Astrocyte (in vitro differentiated cells and primary cell): ENCODE results near the gene WNT5B. TPM values are rescaled to one million over a fixed set of nuclear protein-coding genes. Genes with fewer than 3 reads are reported as not detected.

Experiments
- DNase-seq: peaks from one replicate; pipeline ENCODE4 v3.0.0-alpha.2; 2010; ENCODE audit warnings: low read depth
- FAIRE-seq: peaks from 2 replicates; lab custom pipeline; 2011; peaks lifted over from hg19 to GRCh38; lab: Jason Lieb, UNC
- H2AFZ ChIP-seq: 2 replicates; pipeline ENCODE4 v1.6.0; 2012; ENCODE audit warnings: low read depth, low read length, inconsistent platforms
- H3K27ac ChIP-seq: 2 replicates; pipeline ENCODE4 v1.5.1; 2011; ENCODE audit warnings: low read depth, low read length, inconsistent platforms
- H3K27me3 ChIP-seq: 2 replicates; pipeline ENCODE4 v1.6.0; 2011; ENCODE audit warnings: low read length, inconsistent platforms; ENCODE audit not compliant: insufficient read depth
- H3K36me3 ChIP-seq: 2 replicates; pipeline ENCODE4 v1.5.1; 2011; ENCODE audit warnings: low read length, inconsistent platforms; ENCODE audit not compliant: insufficient read depth
- H3K4me1 ChIP-seq: 2 replicates; pipeline ENCODE4 v1.5.1; 2011; ENCODE audit warnings: low read length, inconsistent platforms; ENCODE audit not compliant: insufficient read depth
- H3K4me2 ChIP-seq: 2 replicates; pipeline ENCODE4 v1.6.0; 2012; ENCODE audit warnings: low read length, inconsistent platforms
- H3K4me3 ChIP-seq: 2 replicates; pipeline ENCODE4 v1.5.1; 2011; ENCODE audit warnings: low read depth, mild to moderate bottlenecking, low read length, inconsistent platforms; ENCODE audit not compliant: insufficient read depth
- H3K79me2 ChIP-seq: 2 replicates; pipeline ENCODE4 v1.6.0; 2012; ENCODE audit warnings: mild to moderate bottlenecking, low read length, inconsistent platforms; ENCODE audit not compliant: insufficient read depth
- H3K9ac ChIP-seq: 2 replicates; pipeline ENCODE4 v1.6.0; 2012; ENCODE audit warnings: mild to moderate bottlenecking, low read length, inconsistent platforms
- H3K9me3 ChIP-seq: 2 replicates; pipeline ENCODE4 v1.5.1; 2012; ENCODE audit warnings: low read depth, mild to moderate bottlenecking, low read length, inconsistent platforms; ENCODE audit not compliant: insufficient read depth
- H4K20me1 ChIP-seq: 2 replicates; pipeline ENCODE4 v1.6.0; 2012; ENCODE audit warnings: low read length, inconsistent platforms; ENCODE audit not compliant: insufficient read depth
- H3K27ac Mint-ChIP-seq: one replicate; pipeline ENCODE4 v1.8.0; 2021; ENCODE audit warnings: mild to moderate bottlenecking, mixed read lengths; ENCODE audit not compliant: unreplicated experiment
- H3K27me3 Mint-ChIP-seq: one replicate; pipeline ENCODE4 v1.8.0; 2021; ENCODE audit warnings: low read depth, mixed read lengths; ENCODE audit not compliant: unreplicated experiment
- H3K36me3 Mint-ChIP-seq: one replicate; pipeline ENCODE4 v1.8.0; 2021; ENCODE audit warnings: low read depth, mixed read lengths; ENCODE audit not compliant: unreplicated experiment
- H3K4me1 Mint-ChIP-seq: one replicate; pipeline ENCODE4 v1.8.0; 2021; ENCODE audit warnings: low read depth, mixed read lengths; ENCODE audit not compliant: unreplicated experiment
- H3K4me3 Mint-ChIP-seq: one replicate; pipeline ENCODE4 v1.8.0; 2021; ENCODE audit warnings: mild to moderate bottlenecking, moderate library complexity, mixed read lengths; ENCODE audit not compliant: unreplicated experiment
- H3K9me3 Mint-ChIP-seq: one replicate; pipeline ENCODE4 v1.8.0; 2021; ENCODE audit warnings: mild to moderate bottlenecking, mixed read lengths; ENCODE audit not compliant: unreplicated experiment
- CTCF ChIP-seq: IDR thresholded peaks from 2 replicates; pipeline ENCODE4 v1.5.1; 2011; ENCODE audit warnings: low read depth, mild to moderate bottlenecking, inconsistent platforms, low read length, moderate library complexity; ENCODE audit not compliant: insufficient read depth
- EZH2 ChIP-seq: IDR thresholded peaks from 2 replicates; pipeline ENCODE4 v1.6.1; 2012; ENCODE audit warnings: mild to moderate bottlenecking, low read length, inconsistent platforms; ENCODE audit not compliant: insufficient read depth
- total RNA-seq: library from RNA; stranded (reverse); gene quantifications from 2 replicates; pipeline ENCODE4 v1.2.1, GENCODE V29; 2021

Gene WNT5B
- total RNA-seq, 1 donor from 2014 or later: 110 TPM

GRCh38 chr12:1590221-1590979 is 38.6 kb upstream of the WNT5B start:
- Mint-ChIP-seq H3K4me1 (peaks cover 40% of the 10 kb centered on the region), H3K27me3 (no peaks in the 10 kb centered on the region), H3K36me3 (peaks cover 2% of the 10 kb centered on the region), H3K27ac (peak overlapping the region; percentile 78), H3K4me3 (peak overlapping the region; percentile 86), H3K9me3 (no peaks in the 10 kb centered on the region)
- Histone ChIP-seq H3K36me3 (no peaks in the 10 kb centered on the region), H3K4me2 (peak overlapping the region; percentile 98), H4K20me1 (peaks cover 54% of the 10 kb centered on the region), H3K4me3 (peak overlapping the region; percentile 56), H3K9ac (peak overlapping the region; percentile 67), H2AFZ (no peak overlapping the region), H3K9me3 (no peaks in the 10 kb centered on the region), H3K79me2 (peaks cover 79% of the 10 kb centered on the region), H3K4me1 (peaks cover 59% of the 10 kb centered on the region), H3K27ac (peak overlapping the region; percentile 50), H3K27me3 (no peaks in the 10 kb centered on the region)
- DNase-seq (peak; percentile 90), FAIRE-seq (no peak)
- TF ChIP-seq EZH2 (no peak), CTCF (no peak)

- no peak for TF ChIP-seq EZH2
- TF ChIP-seq CTCF: no peak
- peak overlapping the region; percentile 50 for H3K27ac ChIP-seq
- H2AFZ ChIP-seq: no peak overlapping the region
- peak overlapping the region; percentile 98 for H3K4me2 ChIP-seq
- no peaks in the 10 kb centered on the region for H3K27me3 Mint-ChIP-seq
- H3K79me2 ChIP-seq: peaks cover 77% of the 10 kb centered on the region
- H3K27me3 ChIP-seq: no peaks in the 10 kb centered on the region
- peaks cover 54% of the 10 kb centered on the region for H4K20me1 ChIP-seq
- no peaks in the 10 kb centered on the region for H3K9me3 ChIP-seq
- H3K4me3 Mint-ChIP-seq: peak overlapping the region; percentile 86
- H3K9ac ChIP-seq: peak overlapping the region; percentile 67
- peaks cover 64% of the 10 kb centered on the region for H3K4me1 ChIP-seq
- H3K9me3 Mint-ChIP-seq: no peaks in the 10 kb centered on the region
- no peaks in the 10 kb centered on the region for H3K36me3 ChIP-seq
- FAIRE-seq (no peak), DNase-seq (no peak)
- H3K36me3 Mint-ChIP-seq: peaks cover 2% of the 10 kb centered on the region
- H3K4me1 Mint-ChIP-seq: peaks cover 46% of the 10 kb centered on the region
- peak overlapping the region; percentile 56 for H3K4me3 ChIP-seq
- peak overlapping the region; percentile 78 for H3K27ac Mint-ChIP-seq
Measured at GRCh38 chr12:1591034-1591433, 38.0 kb upstream of the WNT5B start.

- Mint-ChIP-seq H3K9me3 (no peaks in the 10 kb centered on the region), H3K4me1 (peaks cover 49% of the 10 kb centered on the region), H3K36me3 (peaks cover 2% of the 10 kb centered on the region), H3K27ac (peak overlapping the region; percentile 96), H3K27me3 (no peaks in the 10 kb centered on the region), H3K4me3 (peak overlapping the region; percentile 86)
- Histone ChIP-seq H3K4me3 (peak overlapping the region; percentile 56), H3K9ac (peak overlapping the region; percentile 62), H3K4me2 (peak overlapping the region; percentile 98), H3K79me2 (peaks cover 76% of the 10 kb centered on the region), H3K27me3 (no peaks in the 10 kb centered on the region), H3K36me3 (no peaks in the 10 kb centered on the region), H3K9me3 (no peaks in the 10 kb centered on the region), H4K20me1 (peaks cover 54% of the 10 kb centered on the region), H3K27ac (peak overlapping the region; percentile 59), H3K4me1 (peaks cover 66% of the 10 kb centered on the region), H2AFZ (no peak overlapping the region)
- no peak for FAIRE-seq
- no peak for DNase-seq
- TF ChIP-seq CTCF: no peak
- no peak for TF ChIP-seq EZH2
Measured at GRCh38 chr12:1591543-1591942, 37.5 kb upstream of the WNT5B start.
